ENCODE data around the gene PITRM1. TPM values are rescaled to one million over a fixed set of nuclear protein-coding genes. Genes with fewer than 3 reads are reported as not detected.

The PITRM1 gene
- polyA plus RNA-seq, 1 of the 3 experiments (the other 2 are of a cell fraction) = 79.6 TPM

DNA sequence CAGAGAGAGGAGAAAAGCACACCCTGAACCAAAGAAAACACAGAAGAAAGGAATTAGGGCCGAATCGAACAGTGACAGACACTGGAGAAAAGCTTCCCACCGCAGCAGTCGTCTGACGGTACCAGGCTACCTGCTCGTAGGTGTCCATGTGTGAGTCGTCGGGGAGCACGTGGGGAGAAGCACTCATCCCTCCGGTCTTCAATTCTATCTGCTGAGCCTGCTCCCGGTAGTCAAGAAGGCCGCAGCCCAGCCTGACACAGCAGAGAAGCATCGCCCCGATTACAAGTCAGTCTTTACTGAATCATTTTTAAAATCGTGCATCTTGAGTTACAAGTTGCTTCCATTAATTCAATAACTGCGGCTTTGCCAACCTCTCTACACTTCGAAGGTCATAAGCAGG, 24.5 kb downstream of the PITRM1 start:
- TF ChIP-seq ELF1 (IDR thresholded peaks at IDR 0.05) (no peak), EZH2phosphoT487 (IDR thresholded peaks at IDR 0.05; ENCODE audit: borderline replicate concordance, low read depth) (no peak), TAF1 (IDR thresholded peaks at IDR 0.05; ENCODE audit: borderline replicate concordance, low read depth, low read length) (no peak), USF1 (IDR thresholded peaks at IDR 0.05; ENCODE audit: borderline replicate concordance, low read depth) (no peak), JUND (IDR thresholded peaks at IDR 0.05) (no peak), RCOR1 (IDR thresholded peaks at IDR 0.05; ENCODE audit: low read length) (no peak), NRF1 (IDR thresholded peaks at IDR 0.05; ENCODE audit: low read depth, low read length) (no peak), CHD2 (IDR thresholded peaks at IDR 0.05; ENCODE audit: low read length, partially characterized antibody) (no peak)
- TF ChIP-seq, protein P1, sequence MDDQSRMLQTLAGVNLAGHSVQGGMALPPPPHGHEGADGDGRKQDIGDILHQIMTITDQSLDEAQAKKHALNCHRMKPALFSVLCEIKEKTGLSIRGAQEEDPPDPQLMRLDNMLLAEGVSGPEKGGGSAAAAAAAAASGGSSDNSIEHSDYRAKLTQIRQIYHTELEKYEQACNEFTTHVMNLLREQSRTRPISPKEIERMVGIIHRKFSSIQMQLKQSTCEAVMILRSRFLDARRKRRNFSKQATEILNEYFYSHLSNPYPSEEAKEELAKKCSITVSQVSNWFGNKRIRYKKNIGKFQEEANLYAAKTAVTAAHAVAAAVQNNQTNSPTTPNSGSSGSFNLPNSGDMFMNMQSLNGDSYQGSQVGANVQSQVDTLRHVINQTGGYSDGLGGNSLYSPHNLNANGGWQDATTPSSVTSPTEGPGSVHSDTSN (IDR thresholded peaks at IDR 0.05) = no peak
- Histone ChIP-seq H3F3A (replicated peaks; ENCODE audit: insufficient read depth) (peaks cover 12% of the 10 kb centered on the region), H3K9me3 (no peaks in the 10 kb centered on the region), H3K27me3 (ENCODE audit: insufficient read depth) (no peaks in the 10 kb centered on the region), H2AFZ (ENCODE audit: low read depth) (no peak overlapping the region), H3K4me2 (no peak overlapping the region), H3K9me2 (no peaks in the 10 kb centered on the region), H3K4me3 (ENCODE audit: low read depth in 2 of 2, low read length in 1 of 2) (no peak overlapping the region), H3K79me2 (ENCODE audit: insufficient read depth) (no peaks in the 10 kb centered on the region), H3K9ac (no peak overlapping the region), H3K4me1 (ENCODE audit: control insufficient read depth in 1 of 2, insufficient read depth in 2 of 2, low read depth in 1 of 2, low read length in 1 of 2) (no peaks in the 10 kb centered on the region; a peak in 1 of 4 replicates), H3K36me3 (replicated peaks in 1 of 2; ENCODE audit: control insufficient read depth in 1 of 2, insufficient read depth in 2 of 2, low read length in 1 of 2) (peaks cover 64 to 89% of the 10 kb centered on the region in 2 experiments), H4K20me1 (ENCODE audit: insufficient read depth) (no peaks in the 10 kb centered on the region), H3K27ac (ENCODE audit: low read depth in 2 of 2, low read length in 1 of 2) (no peak overlapping the region)
- 89% methylated on average over 17 of the region's 17 CpGs for WGBS (ENCODE audit: low lambda C conversion rate)
- CTCF ChIA-PET = no interaction called here
- no peak for DNase-seq
- POLR2A ChIA-PET = no interaction called here

DNA sequence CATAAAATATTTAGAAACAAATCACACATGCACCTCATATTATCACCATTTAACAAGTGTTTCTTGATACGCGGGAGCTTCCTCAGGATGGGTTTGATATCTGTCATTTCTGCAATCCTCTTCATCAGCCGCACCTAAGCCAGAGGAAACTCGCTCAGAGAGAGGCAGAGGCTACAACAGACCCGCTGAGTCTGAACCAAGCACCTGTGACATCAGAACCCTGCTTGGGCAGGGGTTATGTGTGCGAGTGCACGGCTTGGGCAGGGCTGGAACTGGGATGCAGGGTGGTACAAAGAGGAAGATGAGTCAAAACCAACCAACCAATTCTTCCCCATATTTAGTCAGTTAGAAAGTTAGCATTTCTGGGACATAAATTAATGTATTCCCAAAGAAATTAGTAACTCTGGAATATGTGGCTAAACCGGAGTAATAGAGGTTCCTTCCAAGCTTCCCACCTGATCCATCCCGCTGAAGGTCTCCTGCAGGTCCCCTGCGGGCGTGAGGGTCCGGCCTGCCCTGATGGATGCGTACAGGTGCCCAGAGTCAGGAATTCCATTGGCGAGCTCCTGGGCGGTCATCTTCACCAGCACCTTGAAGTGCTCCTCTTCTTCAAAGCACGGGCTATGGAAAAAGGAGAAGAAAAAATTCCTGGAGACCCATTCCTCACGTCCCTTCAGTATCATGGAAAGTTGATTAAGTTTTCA, 25.3 kb downstream of the PITRM1 start:
- Histone ChIP-seq H3K79me2 (ENCODE audit: insufficient read depth) (no peaks in the 10 kb centered on the region), H3K4me3 (ENCODE audit: low read depth in 2 of 2, low read length in 1 of 2) (no peak overlapping the region), H3K9me2 (no peaks in the 10 kb centered on the region), H3F3A (replicated peaks; ENCODE audit: insufficient read depth) (peaks cover 13% of the 10 kb centered on the region), H3K9me3 (no peaks in the 10 kb centered on the region), H3K36me3 (replicated peaks in 1 of 2; ENCODE audit: control insufficient read depth in 1 of 2, insufficient read depth in 2 of 2, low read length in 1 of 2) (peaks cover 62 to 89% of the 10 kb centered on the region in 2 experiments), H3K4me2 (no peak overlapping the region), H2AFZ (ENCODE audit: low read depth) (no peak overlapping the region), H3K27me3 (ENCODE audit: insufficient read depth) (no peaks in the 10 kb centered on the region), H3K4me1 (ENCODE audit: control insufficient read depth in 1 of 2, insufficient read depth in 2 of 2, low read depth in 1 of 2, low read length in 1 of 2) (no peaks in the 10 kb centered on the region; a peak in 1 of 4 replicates), H3K27ac (ENCODE audit: low read depth in 2 of 2, low read length in 1 of 2) (no peak overlapping the region), H3K9ac (no peak overlapping the region), H4K20me1 (ENCODE audit: insufficient read depth) (no peaks in the 10 kb centered on the region)
- CTCF ChIA-PET = no interaction called here
- WGBS (ENCODE audit: low lambda C conversion rate) = 85% methylated on average over 17 of the region's 17 CpGs
- TF ChIP-seq FOXJ3 (CRISPR knock-in tag; IDR thresholded peaks at IDR 0.05) (no peak), CHD2 (IDR thresholded peaks at IDR 0.05; ENCODE audit: low read length, partially characterized antibody) (no peak), ELF1 (IDR thresholded peaks at IDR 0.05) (no peak), GABPA (IDR thresholded peaks at IDR 0.05; ENCODE audit: low read depth) (no peak), NFIC (IDR thresholded peaks at IDR 0.05; ENCODE audit: borderline replicate concordance) (no peak), MXI1 (IDR thresholded peaks at IDR 0.05; ENCODE audit: low read depth, low read length) (no peak), POLR2AphosphoS5 (IDR thresholded peaks at IDR 0.05; ENCODE audit: low read depth, low read length) (no peak), USF1 (IDR thresholded peaks at IDR 0.05; ENCODE audit: borderline replicate concordance, low read depth) (no peak), RCOR1 (IDR thresholded peaks at IDR 0.05; ENCODE audit: low read length) (no peak)
- TF ChIP-seq, protein P1 (IDR thresholded peaks at IDR 0.05) = no peak
- TF ChIP-seq, protein P2, sequence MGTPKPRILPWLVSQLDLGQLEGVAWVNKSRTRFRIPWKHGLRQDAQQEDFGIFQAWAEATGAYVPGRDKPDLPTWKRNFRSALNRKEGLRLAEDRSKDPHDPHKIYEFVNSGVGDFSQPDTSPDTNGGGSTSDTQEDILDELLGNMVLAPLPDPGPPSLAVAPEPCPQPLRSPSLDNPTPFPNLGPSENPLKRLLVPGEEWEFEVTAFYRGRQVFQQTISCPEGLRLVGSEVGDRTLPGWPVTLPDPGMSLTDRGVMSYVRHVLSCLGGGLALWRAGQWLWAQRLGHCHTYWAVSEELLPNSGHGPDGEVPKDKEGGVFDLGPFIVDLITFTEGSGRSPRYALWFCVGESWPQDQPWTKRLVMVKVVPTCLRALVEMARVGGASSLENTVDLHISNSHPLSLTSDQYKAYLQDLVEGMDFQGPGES (IDR thresholded peaks at IDR 0.05; ENCODE audit: low read depth, low read length) = no peak
- TF ChIP-seq, protein P3, sequence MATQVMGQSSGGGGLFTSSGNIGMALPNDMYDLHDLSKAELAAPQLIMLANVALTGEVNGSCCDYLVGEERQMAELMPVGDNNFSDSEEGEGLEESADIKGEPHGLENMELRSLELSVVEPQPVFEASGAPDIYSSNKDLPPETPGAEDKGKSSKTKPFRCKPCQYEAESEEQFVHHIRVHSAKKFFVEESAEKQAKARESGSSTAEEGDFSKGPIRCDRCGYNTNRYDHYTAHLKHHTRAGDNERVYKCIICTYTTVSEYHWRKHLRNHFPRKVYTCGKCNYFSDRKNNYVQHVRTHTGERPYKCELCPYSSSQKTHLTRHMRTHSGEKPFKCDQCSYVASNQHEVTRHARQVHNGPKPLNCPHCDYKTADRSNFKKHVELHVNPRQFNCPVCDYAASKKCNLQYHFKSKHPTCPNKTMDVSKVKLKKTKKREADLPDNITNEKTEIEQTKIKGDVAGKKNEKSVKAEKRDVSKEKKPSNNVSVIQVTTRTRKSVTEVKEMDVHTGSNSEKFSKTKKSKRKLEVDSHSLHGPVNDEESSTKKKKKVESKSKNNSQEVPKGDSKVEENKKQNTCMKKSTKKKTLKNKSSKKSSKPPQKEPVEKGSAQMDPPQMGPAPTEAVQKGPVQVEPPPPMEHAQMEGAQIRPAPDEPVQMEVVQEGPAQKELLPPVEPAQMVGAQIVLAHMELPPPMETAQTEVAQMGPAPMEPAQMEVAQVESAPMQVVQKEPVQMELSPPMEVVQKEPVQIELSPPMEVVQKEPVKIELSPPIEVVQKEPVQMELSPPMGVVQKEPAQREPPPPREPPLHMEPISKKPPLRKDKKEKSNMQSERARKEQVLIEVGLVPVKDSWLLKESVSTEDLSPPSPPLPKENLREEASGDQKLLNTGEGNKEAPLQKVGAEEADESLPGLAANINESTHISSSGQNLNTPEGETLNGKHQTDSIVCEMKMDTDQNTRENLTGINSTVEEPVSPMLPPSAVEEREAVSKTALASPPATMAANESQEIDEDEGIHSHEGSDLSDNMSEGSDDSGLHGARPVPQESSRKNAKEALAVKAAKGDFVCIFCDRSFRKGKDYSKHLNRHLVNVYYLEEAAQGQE (IDR thresholded peaks at IDR 0.05; ENCODE audit: low read depth, low read length) = no peak
- POLR2A ChIA-PET = no interaction called here
- DNase-seq = no peak
